Measurements from ENCODE around the gene CDC25A. TPM values are rescaled to one million over a fixed set of nuclear protein-coding genes. Genes with fewer than 3 reads are reported as not detected.

The CDC25A gene
- total RNA-seq, 2 donors from 2014 or later, result 2.5 TPM; not detected in 1

GRCh38 chr3:48143992-48144391 is 44.2 kb downstream of the CDC25A start:
- no peak overlapping the region for H3K4me3 ChIP-seq
- H3K9me3 ChIP-seq, result no peaks in the 10 kb centered on the region
- TF ChIP-seq CTCF (IDR thresholded peaks at IDR 0.05), result no peak
- DNase-seq (ENCODE audit: low spot score) (no peak), ATAC-seq (ENCODE audit: insufficient number of reproducible peaks, low FRiP score, low read depth) (no peak)
- no peak overlapping the region for H3K27ac ChIP-seq
- H3K4me1 ChIP-seq (ENCODE audit: control insufficient read depth in 1 of 2, low read depth in 2 of 2), result no peaks in the 10 kb centered on the region
- H3K27me3 ChIP-seq (replicated peaks; ENCODE audit: insufficient read depth), result no peaks in the 10 kb centered on the region
- no peaks in the 10 kb centered on the region for H3K36me3 ChIP-seq

GRCh38 chr3:48143567-48143966 is 44.6 kb downstream of the CDC25A start:
- Histone ChIP-seq H3K36me3 (no peaks in the 10 kb centered on the region), H3K4me1 (ENCODE audit: control insufficient read depth in 1 of 2, low read depth in 2 of 2) (no peaks in the 10 kb centered on the region), H3K27me3 (replicated peaks; ENCODE audit: insufficient read depth) (no peaks in the 10 kb centered on the region), H3K27ac (no peak overlapping the region), H3K4me3 (no peak overlapping the region), H3K9me3 (no peaks in the 10 kb centered on the region)
- ATAC-seq (ENCODE audit: insufficient number of reproducible peaks, low FRiP score, low read depth), result no peak
- no peak for TF ChIP-seq CTCF (IDR thresholded peaks at IDR 0.05)
- DNase-seq (ENCODE audit: low spot score), result no peak

- no peak for DNase-seq (ENCODE audit: low spot score)
- no peak overlapping the region for H3K27ac ChIP-seq
- no peak overlapping the region for H3K4me3 ChIP-seq
- H3K27me3 ChIP-seq (replicated peaks; ENCODE audit: insufficient read depth), result no peaks in the 10 kb centered on the region
- H3K36me3 ChIP-seq, result no peaks in the 10 kb centered on the region
- ATAC-seq (ENCODE audit: insufficient number of reproducible peaks, low FRiP score, low read depth), result no peak
- no peak for TF ChIP-seq CTCF (IDR thresholded peaks at IDR 0.05)
- H3K4me1 ChIP-seq (ENCODE audit: control insufficient read depth in 1 of 2, low read depth in 2 of 2), result no peaks in the 10 kb centered on the region
- no peaks in the 10 kb centered on the region for H3K9me3 ChIP-seq
Observed at GRCh38 chr3:48142316-48142870, 45.8 kb downstream of the CDC25A start.

GRCh38 chr3:48141604-48142137 is 46.5 kb downstream of the CDC25A start:
- no peak overlapping the region for H3K27ac ChIP-seq
- H3K9me3 ChIP-seq, result no peaks in the 10 kb centered on the region
- H3K4me3 ChIP-seq, result no peak overlapping the region
- ATAC-seq (ENCODE audit: insufficient number of reproducible peaks, low FRiP score, low read depth), result no peak
- no peaks in the 10 kb centered on the region for H3K27me3 ChIP-seq (replicated peaks; ENCODE audit: insufficient read depth)
- no peak for TF ChIP-seq CTCF (IDR thresholded peaks at IDR 0.05)
- no peaks in the 10 kb centered on the region for H3K36me3 ChIP-seq
- no peak for DNase-seq (ENCODE audit: low spot score)
- H3K4me1 ChIP-seq (ENCODE audit: control insufficient read depth in 1 of 2, low read depth in 2 of 2), result no peaks in the 10 kb centered on the region

- no peak for ATAC-seq (ENCODE audit: insufficient number of reproducible peaks, low FRiP score, low read depth)
- DNase-seq (ENCODE audit: low spot score), result no peak
- Histone ChIP-seq H3K4me3 (no peak overlapping the region), H3K27ac (no peak overlapping the region), H3K9me3 (no peaks in the 10 kb centered on the region), H3K4me1 (ENCODE audit: control insufficient read depth in 1 of 2, low read depth in 2 of 2) (peaks cover 0 to 4% of the 10 kb centered on the region in 2 donors), H3K36me3 (no peaks in the 10 kb centered on the region), H3K27me3 (replicated peaks; ENCODE audit: insufficient read depth) (no peaks in the 10 kb centered on the region)
- TF ChIP-seq CTCF (IDR thresholded peaks at IDR 0.05), result no peak
Observed at GRCh38 chr3:48140936-48141603, 47.1 kb downstream of the CDC25A start.
